ENCODE results near the gene FYTTD1.
A peak's percentile ranks its signal among the peaks of the same experiment; 100 is the strongest.
"Not testable (repeated sequence)": the region's sequence is repeated elsewhere in the genome, so short reads cannot be mapped to it uniquely, and the experiment has no call there.

The FYTTD1 gene

GRCh38 chr3:197722734-197723133 lies 26.9 kb upstream of the FYTTD1 start:
- Histone ChIP-seq H3K9me3 (ENCODE audit: control insufficient read depth in 1 of 2, low read length in 2 of 2) (peaks cover 0 to 5% of the 10 kb centered on the region in 2 donors), H3K27ac (ENCODE audit: low read length) (no peak overlapping the region), H3K27me3 (ENCODE audit: low read depth, low read length) (no peaks in the 10 kb centered on the region), H3K4me3 (ENCODE audit: low read depth in 1 of 2, low read length in 2 of 2) (no peak overlapping the region), H3K36me3 (ENCODE audit: control insufficient read depth in 1 of 2, insufficient read depth in 2 of 2, low read length in 2 of 2) (peaks cover 0 to 3% of the 10 kb centered on the region in 2 donors), H3K4me1 (ENCODE audit: control insufficient read depth in 1 of 2, insufficient read depth in 2 of 2, low read length in 2 of 2) (no peaks in the 10 kb centered on the region)

GRCh38 chr3:197727878-197728277 lies 21.8 kb upstream of the FYTTD1 start:
- not testable (repeated sequence) for H3K9me3 ChIP-seq (ENCODE audit: control insufficient read depth in 1 of 2, low read length in 2 of 2); H3K27ac ChIP-seq (ENCODE audit: low read length); H3K36me3 ChIP-seq (ENCODE audit: control insufficient read depth in 1 of 2, insufficient read depth in 2 of 2, low read length in 2 of 2); H3K27me3 ChIP-seq (ENCODE audit: low read depth, low read length); H3K4me3 ChIP-seq (ENCODE audit: low read depth in 1 of 2, low read length in 2 of 2); H3K4me1 ChIP-seq (ENCODE audit: control insufficient read depth in 1 of 2, insufficient read depth in 2 of 2, low read length in 2 of 2)

GRCh38 chr3:197728487-197728886 lies 21.2 kb upstream of the FYTTD1 start:
- Histone ChIP-seq H3K27me3 (ENCODE audit: low read depth, low read length) (no peaks in the 10 kb centered on the region), H3K36me3 (ENCODE audit: control insufficient read depth in 1 of 2, insufficient read depth in 2 of 2, low read length in 2 of 2) (peaks cover 0 to 3% of the 10 kb centered on the region in 2 donors), H3K4me1 (ENCODE audit: control insufficient read depth in 1 of 2, insufficient read depth in 2 of 2, low read length in 2 of 2) (peaks cover 0 to 2% of the 10 kb centered on the region in 2 donors), H3K9me3 (ENCODE audit: control insufficient read depth in 1 of 2, low read length in 2 of 2) (no peaks in the 10 kb centered on the region), H3K27ac (ENCODE audit: low read length) (no peak overlapping the region), H3K4me3 (ENCODE audit: low read depth in 1 of 2, low read length in 2 of 2) (no peak overlapping the region)

GRCh38 chr3:197730200-197730599 lies 19.5 kb upstream of the FYTTD1 start:
- H3K36me3 ChIP-seq (ENCODE audit: control insufficient read depth in 1 of 2, insufficient read depth in 2 of 2, low read length in 2 of 2), result peaks cover 0 to 3% of the 10 kb centered on the region in 2 donors
- no peaks in the 10 kb centered on the region for H3K9me3 ChIP-seq (ENCODE audit: control insufficient read depth in 1 of 2, low read length in 2 of 2)
- peaks cover 0 to 3% of the 10 kb centered on the region in 2 donors for H3K4me1 ChIP-seq (ENCODE audit: control insufficient read depth in 1 of 2, insufficient read depth in 2 of 2, low read length in 2 of 2)
- H3K27ac ChIP-seq (ENCODE audit: low read length), result no peak overlapping the region
- no peaks in the 10 kb centered on the region for H3K27me3 ChIP-seq (ENCODE audit: low read depth, low read length)
- no peak overlapping the region for H3K4me3 ChIP-seq (ENCODE audit: low read depth in 1 of 2, low read length in 2 of 2)

- not testable (repeated sequence) for H3K4me1 ChIP-seq (ENCODE audit: control insufficient read depth in 1 of 2, insufficient read depth in 2 of 2, low read length in 2 of 2); H3K4me3 ChIP-seq (ENCODE audit: low read depth in 1 of 2, low read length in 2 of 2); H3K27ac ChIP-seq (ENCODE audit: low read length); H3K36me3 ChIP-seq (ENCODE audit: control insufficient read depth in 1 of 2, insufficient read depth in 2 of 2, low read length in 2 of 2); H3K27me3 ChIP-seq (ENCODE audit: low read depth, low read length); H3K9me3 ChIP-seq (ENCODE audit: control insufficient read depth in 1 of 2, low read length in 2 of 2)
Measured at GRCh38 chr3:197730770-197731169, 18.9 kb upstream of the FYTTD1 start.

- H3K36me3 ChIP-seq (ENCODE audit: control insufficient read depth in 1 of 2, insufficient read depth in 2 of 2, low read length in 2 of 2); H3K9me3 ChIP-seq (ENCODE audit: control insufficient read depth in 1 of 2, low read length in 2 of 2); H3K27ac ChIP-seq (ENCODE audit: low read length); H3K4me3 ChIP-seq (ENCODE audit: low read depth in 1 of 2, low read length in 2 of 2); H3K27me3 ChIP-seq (ENCODE audit: low read depth, low read length): not testable (repeated sequence)
- peaks cover 0 to 12% of the 10 kb centered on the region in 2 donors for H3K4me1 ChIP-seq (ENCODE audit: control insufficient read depth in 1 of 2, insufficient read depth in 2 of 2, low read length in 2 of 2)
Measured at GRCh38 chr3:197731483-197731882, 18.2 kb upstream of the FYTTD1 start.

- no peak overlapping the region for H3K27ac ChIP-seq (ENCODE audit: low read length)
- no peaks in the 10 kb centered on the region for H3K9me3 ChIP-seq (ENCODE audit: control insufficient read depth in 1 of 2, low read length in 2 of 2)
- H3K4me1 ChIP-seq (ENCODE audit: control insufficient read depth in 1 of 2, insufficient read depth in 2 of 2, low read length in 2 of 2), result peaks cover 5 to 20% of the 10 kb centered on the region in 2 donors
Measured at GRCh38 chr3:197733042-197733441, 16.6 kb upstream of the FYTTD1 start.

GRCh38 chr3:197734667-197735318 lies 14.9 kb upstream of the FYTTD1 start:
- H3K36me3 ChIP-seq (ENCODE audit: control insufficient read depth in 1 of 2, insufficient read depth in 2 of 2, low read length in 2 of 2), result no peaks in the 10 kb centered on the region
- H3K27me3 ChIP-seq (ENCODE audit: low read depth, low read length), result no peaks in the 10 kb centered on the region
- no peaks in the 10 kb centered on the region for H3K9me3 ChIP-seq (ENCODE audit: control insufficient read depth in 1 of 2, low read length in 2 of 2)
- H3K4me3 ChIP-seq (ENCODE audit: low read depth in 1 of 2, low read length in 2 of 2), result no peak overlapping the region
- peaks cover 5 to 20% of the 10 kb centered on the region in 2 donors for H3K4me1 ChIP-seq (ENCODE audit: control insufficient read depth in 1 of 2, insufficient read depth in 2 of 2, low read length in 2 of 2)
- H3K27ac ChIP-seq (ENCODE audit: low read length), result no peak overlapping the region

More at GRCh38 chr3:197733042-197733441, 16.6 kb upstream of the FYTTD1 start:
- H3K4me3 ChIP-seq (ENCODE audit: low read depth in 1 of 2, low read length in 2 of 2), result no peak overlapping the region
- peaks cover 0 to 3% of the 10 kb centered on the region in 2 donors for H3K36me3 ChIP-seq (ENCODE audit: control insufficient read depth in 1 of 2, insufficient read depth in 2 of 2, low read length in 2 of 2)
- no peaks in the 10 kb centered on the region for H3K27me3 ChIP-seq (ENCODE audit: low read depth, low read length)

- Histone ChIP-seq H3K9me3 (ENCODE audit: control insufficient read depth in 1 of 2, low read length in 2 of 2) (no peaks in the 10 kb centered on the region), H3K4me1 (ENCODE audit: control insufficient read depth in 1 of 2, insufficient read depth in 2 of 2, low read length in 2 of 2) (peaks cover 5 to 20% of the 10 kb centered on the region in 2 donors), H3K36me3 (ENCODE audit: control insufficient read depth in 1 of 2, insufficient read depth in 2 of 2, low read length in 2 of 2) (no peaks in the 10 kb centered on the region), H3K27ac (ENCODE audit: low read length) (peak overlapping the region; percentile 65), H3K27me3 (ENCODE audit: low read depth, low read length) (no peaks in the 10 kb centered on the region), H3K4me3 (ENCODE audit: low read depth in 1 of 2, low read length in 2 of 2) (peak overlapping the region; percentile 83 to 90)
Measured at GRCh38 chr3:197736010-197736490, 13.6 kb upstream of the FYTTD1 start.

- H3K27ac ChIP-seq (ENCODE audit: low read length), result peak within 1 kb of the TSS; percentile 77
- no peaks in the 10 kb centered on the region for H3K36me3 ChIP-seq (ENCODE audit: control insufficient read depth in 1 of 2, insufficient read depth in 2 of 2, low read length in 2 of 2)
- peak within 1 kb of the TSS; percentile 90 to 93 for H3K4me3 ChIP-seq (ENCODE audit: low read depth in 1 of 2, low read length in 2 of 2)
- H3K9me3 ChIP-seq (ENCODE audit: control insufficient read depth in 1 of 2, low read length in 2 of 2), result no peaks in the 10 kb centered on the region
- no peaks in the 10 kb centered on the region for H3K27me3 ChIP-seq (ENCODE audit: low read depth, low read length)
- H3K4me1 ChIP-seq (ENCODE audit: control insufficient read depth in 1 of 2, insufficient read depth in 2 of 2, low read length in 2 of 2), result peaks cover 5 to 20% of the 10 kb centered on the region in 2 donors
Measured at GRCh38 chr3:197736491-197737318, 13.0 kb upstream of the FYTTD1 start, which contains the start of gene RUBCN. Gene RUBCN, minus strand, starts transcription at chr3:197736904. Its CDS starts 185 bp downstream, at chr3:197736719.

GRCh38 chr3:197737319-197737649 lies 12.4 kb upstream of the FYTTD1 start:
- H3K4me1 ChIP-seq (ENCODE audit: control insufficient read depth in 1 of 2, insufficient read depth in 2 of 2, low read length in 2 of 2), result peaks cover 5 to 17% of the 10 kb centered on the region in 2 donors
- no peaks in the 10 kb centered on the region for H3K36me3 ChIP-seq (ENCODE audit: control insufficient read depth in 1 of 2, insufficient read depth in 2 of 2, low read length in 2 of 2)
- H3K9me3 ChIP-seq (ENCODE audit: control insufficient read depth in 1 of 2, low read length in 2 of 2), result no peaks in the 10 kb centered on the region
- peak overlapping the region; percentile 77 for H3K27ac ChIP-seq (ENCODE audit: low read length)
- H3K4me3 ChIP-seq (ENCODE audit: low read depth in 1 of 2, low read length in 2 of 2), result peak overlapping the region; percentile 90 to 93
- H3K27me3 ChIP-seq (ENCODE audit: low read depth, low read length), result no peaks in the 10 kb centered on the region

Measured in muscle layer of duodenum (tissue), 2 donors.